Measurements from ENCODE around the gene EPHA5.

Gene EPHA5

DNA sequence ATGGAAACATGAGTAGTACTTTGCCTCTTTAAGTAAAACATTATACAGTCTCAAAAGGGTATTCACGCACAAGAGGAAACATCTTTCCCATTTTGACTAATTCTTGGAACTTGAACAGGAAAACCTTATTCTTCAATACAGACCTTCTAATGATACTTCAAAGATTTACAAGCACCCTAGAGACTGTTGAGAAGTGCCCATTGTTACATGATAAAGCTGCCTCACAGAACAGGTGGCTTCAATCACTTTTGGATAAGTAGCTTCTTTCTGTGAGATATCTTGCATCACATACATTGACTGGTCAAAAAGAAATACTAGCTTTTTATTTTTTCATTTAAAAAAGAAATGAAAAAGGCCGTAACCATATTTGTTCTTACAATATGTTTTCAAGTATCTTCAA lies 219.4 kb downstream of the EPHA5 start:
- H3K4me3 ChIP-seq (ENCODE audit: control insufficient read depth, low read depth, low read length), result no peak overlapping the region
- TF ChIP-seq, protein P1, sequence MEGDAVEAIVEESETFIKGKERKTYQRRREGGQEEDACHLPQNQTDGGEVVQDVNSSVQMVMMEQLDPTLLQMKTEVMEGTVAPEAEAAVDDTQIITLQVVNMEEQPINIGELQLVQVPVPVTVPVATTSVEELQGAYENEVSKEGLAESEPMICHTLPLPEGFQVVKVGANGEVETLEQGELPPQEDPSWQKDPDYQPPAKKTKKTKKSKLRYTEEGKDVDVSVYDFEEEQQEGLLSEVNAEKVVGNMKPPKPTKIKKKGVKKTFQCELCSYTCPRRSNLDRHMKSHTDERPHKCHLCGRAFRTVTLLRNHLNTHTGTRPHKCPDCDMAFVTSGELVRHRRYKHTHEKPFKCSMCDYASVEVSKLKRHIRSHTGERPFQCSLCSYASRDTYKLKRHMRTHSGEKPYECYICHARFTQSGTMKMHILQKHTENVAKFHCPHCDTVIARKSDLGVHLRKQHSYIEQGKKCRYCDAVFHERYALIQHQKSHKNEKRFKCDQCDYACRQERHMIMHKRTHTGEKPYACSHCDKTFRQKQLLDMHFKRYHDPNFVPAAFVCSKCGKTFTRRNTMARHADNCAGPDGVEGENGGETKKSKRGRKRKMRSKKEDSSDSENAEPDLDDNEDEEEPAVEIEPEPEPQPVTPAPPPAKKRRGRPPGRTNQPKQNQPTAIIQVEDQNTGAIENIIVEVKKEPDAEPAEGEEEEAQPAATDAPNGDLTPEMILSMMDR (conservative IDR thresholded peaks at IDR 0.05; ENCODE audit: control insufficient read depth, insufficient read depth, low read depth, low read length), result no peak
- DNase-seq (ENCODE audit: low read depth), result no peak

DNA sequence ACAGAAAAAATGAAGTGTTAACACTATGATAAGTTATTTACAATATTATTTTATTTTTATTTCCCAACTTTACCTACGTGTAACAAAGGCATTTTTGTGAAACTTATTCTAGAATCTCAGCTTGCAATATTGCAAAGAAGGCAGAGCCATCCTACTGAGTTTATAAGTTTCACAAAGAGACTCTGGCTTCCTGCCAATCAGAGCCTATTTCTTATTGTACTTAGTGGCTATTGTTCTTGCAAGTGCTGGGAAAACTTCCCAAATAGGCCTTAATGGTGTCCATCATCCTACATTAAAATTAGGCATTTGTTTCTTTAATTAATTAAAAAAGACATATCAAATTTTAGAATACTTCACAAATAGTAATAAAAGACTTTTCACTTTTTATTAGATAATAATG lies 233.2 kb downstream of the EPHA5 start:
- no peak for DNase-seq (ENCODE audit: low read depth)
- TF ChIP-seq, protein P1 (conservative IDR thresholded peaks at IDR 0.05; ENCODE audit: control insufficient read depth, insufficient read depth, low read depth, low read length), result no peak
- H3K4me3 ChIP-seq (ENCODE audit: control insufficient read depth, low read depth, low read length), result no peak overlapping the region

DNA sequence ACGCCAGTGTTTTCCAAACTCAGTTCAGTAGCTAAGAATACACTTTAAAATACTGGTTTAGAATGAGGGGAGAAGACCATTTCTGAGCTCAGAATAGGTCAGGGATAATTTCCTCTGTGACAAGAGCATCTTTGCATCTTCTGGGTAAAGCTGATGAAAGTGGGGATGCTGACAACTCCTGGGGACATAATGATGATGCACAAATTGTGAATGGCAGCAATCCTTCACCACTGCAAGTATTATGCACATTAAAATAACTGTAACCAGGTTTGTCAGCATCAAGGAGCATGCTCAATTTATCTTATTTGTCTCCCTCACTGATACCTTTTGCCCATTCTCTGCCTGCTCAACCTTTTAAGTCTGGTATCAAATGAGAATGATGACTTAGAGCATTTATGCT lies 248.2 kb downstream of the EPHA5 start:
- no peak overlapping the region for H3K4me3 ChIP-seq (ENCODE audit: control insufficient read depth, low read depth, low read length)
- TF ChIP-seq, protein P1 (conservative IDR thresholded peaks at IDR 0.05; ENCODE audit: control insufficient read depth, insufficient read depth, low read depth, low read length), result no peak
- DNase-seq (ENCODE audit: low read depth), result no peak

DNA sequence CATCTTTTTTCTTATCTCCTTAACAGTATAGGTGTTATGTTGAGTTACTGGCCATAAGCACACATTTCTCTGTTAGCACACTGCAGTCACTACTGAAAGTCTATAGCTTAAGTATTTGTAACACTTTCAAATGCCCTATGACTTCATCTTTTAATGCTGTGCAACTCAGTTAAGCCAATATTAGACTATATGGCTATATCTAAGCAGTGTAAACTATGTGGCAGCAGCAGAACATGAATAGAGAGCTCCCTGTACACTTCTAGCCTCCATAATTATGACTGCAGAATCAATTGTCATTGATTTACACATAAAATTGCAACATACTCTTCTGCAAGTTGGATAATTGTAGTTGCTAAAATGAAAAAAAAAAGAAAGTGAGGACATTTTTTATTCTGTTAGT lies 250.3 kb downstream of the EPHA5 start:
- TF ChIP-seq, protein P1 (conservative IDR thresholded peaks at IDR 0.05; ENCODE audit: control insufficient read depth, insufficient read depth, low read depth, low read length), result no peak
- DNase-seq (ENCODE audit: low read depth), result no peak
- no peak overlapping the region for H3K4me3 ChIP-seq (ENCODE audit: control insufficient read depth, low read depth, low read length)

DNA sequence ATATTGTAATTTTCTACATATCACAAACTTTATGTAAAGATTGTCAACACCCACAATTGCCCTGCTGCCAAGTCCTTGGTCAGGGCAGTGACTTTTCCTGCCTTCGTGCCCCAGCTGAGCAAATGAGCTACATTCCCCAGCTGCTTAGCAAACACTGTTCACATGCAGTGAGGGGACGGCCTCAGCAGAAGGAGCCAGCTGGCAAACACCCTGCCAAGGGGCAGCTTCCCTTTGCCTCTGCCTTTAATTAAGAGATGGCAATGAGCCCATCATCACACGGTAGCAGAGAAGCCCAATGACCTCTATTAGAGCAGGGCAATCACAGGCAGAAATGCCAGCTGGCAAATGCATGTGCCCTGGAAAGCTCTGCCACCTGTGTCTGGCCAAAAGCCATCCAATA lies 253.4 kb downstream of the EPHA5 start:
- no peak for DNase-seq (ENCODE audit: low read depth)
- no peak overlapping the region for H3K4me3 ChIP-seq (ENCODE audit: control insufficient read depth, low read depth, low read length)
- TF ChIP-seq, protein P1 (conservative IDR thresholded peaks at IDR 0.05; ENCODE audit: control insufficient read depth, insufficient read depth, low read depth, low read length), result no peak

DNA sequence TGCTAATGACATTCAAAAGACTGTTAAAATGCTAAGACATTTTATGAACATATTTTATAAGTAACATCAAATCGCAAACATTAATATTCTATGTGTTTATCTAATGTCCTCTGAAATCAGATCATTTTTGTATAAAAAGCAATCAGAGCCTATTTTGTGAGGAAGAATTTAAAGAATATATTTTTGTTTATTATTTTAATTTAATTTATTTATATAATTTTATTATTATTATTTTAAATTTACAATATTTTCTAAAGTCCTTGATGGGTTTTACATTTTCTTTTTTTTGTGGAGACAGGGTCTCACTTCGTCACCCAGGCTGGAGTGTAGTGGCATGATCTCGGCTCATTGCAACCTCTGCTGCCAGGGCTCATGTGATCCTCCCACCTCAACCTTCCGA lies 262.8 kb downstream of the EPHA5 start:
- no peak overlapping the region for H3K4me3 ChIP-seq (ENCODE audit: control insufficient read depth, low read depth, low read length)
- TF ChIP-seq, protein P1 (conservative IDR thresholded peaks at IDR 0.05; ENCODE audit: control insufficient read depth, insufficient read depth, low read depth, low read length), result no peak
- no peak for DNase-seq (ENCODE audit: low read depth)

DNA sequence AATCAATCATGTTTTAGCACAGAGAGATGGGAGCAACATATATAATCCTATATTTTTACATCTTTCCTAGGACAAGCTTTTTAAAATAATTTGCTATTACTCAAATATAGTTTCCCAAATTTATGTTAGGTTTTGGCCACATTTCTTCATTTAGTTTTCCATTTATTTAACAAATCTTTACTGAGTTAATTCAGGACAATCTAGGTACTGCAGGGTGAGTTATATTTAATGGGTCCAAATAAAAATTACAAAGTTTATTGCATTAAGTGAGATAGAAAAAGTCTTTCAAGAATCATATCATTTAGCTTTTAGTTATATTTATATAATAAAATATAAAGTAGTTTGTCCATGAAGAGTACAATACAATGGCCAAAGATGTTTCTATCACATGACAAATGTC lies 269.2 kb downstream of the EPHA5 start:
- TF ChIP-seq, protein P1 (conservative IDR thresholded peaks at IDR 0.05; ENCODE audit: control insufficient read depth, insufficient read depth, low read depth, low read length), result no peak
- no peak for DNase-seq (ENCODE audit: low read depth)
- no peak overlapping the region for H3K4me3 ChIP-seq (ENCODE audit: control insufficient read depth, low read depth, low read length)

Measured in fibroblast of mammary gland (primary cell).